H1 (cell line): Measurements from ENCODE around the gene PDE4C. TPM values are rescaled to one million over a fixed set of nuclear protein-coding genes. Genes with fewer than 3 reads are reported as not detected.

ENCODE experiments used
- MAX ChIP-seq: IDR thresholded peaks from 2 replicates; pipeline ENCODE4 v1.6.1; 2012; ENCODE audit warnings: inconsistent platforms
- TEAD4 ChIP-seq: IDR thresholded peaks from 2 replicates; pipeline ENCODE4 v1.6.1; 2012; ENCODE audit warnings: low read depth, low read length, inconsistent platforms, mixed read lengths
- polyA plus RNA-seq, 7 experiments: library from polyadenylated mRNA; depleted of rRNA in 3 of 7; stranded (reverse) in 5 of 7; unstranded in 2 of 7; fragments of >200 nt in 5 of 7; fragments of 200-250 nt in 2 of 7; gene quantifications; 1 replicate in 5 of 7; 2 replicates in 1 of 7; 4 replicates in 1 of 7; pipeline versions ENCODE4 v1.2.1 to v1.2.3, GENCODE V29; 2011 to 2013; ENCODE audit warnings: missing spikeins in 2 of 7, mixed read lengths in 2 of 7
- total RNA-seq: library from RNA; stranded (reverse); fragmentation: NEBNext Ultra II Directional; extraction: Animal tissue kit (Norgen Biotek cat#: 25700); gene quantifications from 2 replicates; pipeline ENCODE4 v1.2.1, GENCODE V29; 2021

PDE4C gene
- total and polyA plus RNA-seq, 2 of the 8 experiments (the other 6 are each of a cell fraction or from before 2014, with no cell fraction given) = 2.7 to 3.1 TPM

- TF ChIP-seq TEAD4 (no peak; the same call in 1 of the 2 replicates), MAX (no peak)
Measured at GRCh38 chr19:18251587-18252369, 25.5 kb upstream of the PDE4C start (continued).
